ENCODE measurements around the gene SOX6. TPM values are rescaled to one million over a fixed set of nuclear protein-coding genes. Genes with fewer than 3 reads are reported as not detected.

The SOX6 gene
- polyA plus RNA-seq, 1 donor (not counting 4 experiments of a cell fraction or from before 2014, with no cell fraction given), result 6.0 TPM

DNA sequence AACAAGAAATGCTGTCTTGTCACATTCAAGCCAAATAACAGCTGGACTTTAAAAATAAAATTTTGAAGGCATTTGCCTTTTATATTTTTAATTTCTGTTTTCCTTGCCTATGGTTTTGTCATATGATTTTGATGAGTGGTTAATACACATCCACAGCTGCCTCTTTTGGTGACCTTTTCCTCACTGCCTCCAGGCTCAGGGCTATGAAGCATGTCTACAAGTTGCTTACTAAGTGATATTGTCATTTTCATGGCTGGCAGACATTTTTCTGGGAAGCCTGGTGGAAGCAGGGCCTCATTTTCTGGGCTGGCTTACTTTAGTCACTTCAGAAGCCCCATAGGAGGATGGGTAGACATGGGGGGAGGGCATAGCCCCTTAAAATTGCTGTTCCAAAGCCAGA lies 344.9 kb downstream of the SOX6 start:
- H3K4me2 ChIP-seq (ENCODE audit: control insufficient read depth, extremely low read depth, insufficient read depth, low read depth, low read length), result no peak overlapping the region
- FAIRE-seq, result no peak
- no peaks in the 10 kb centered on the region for H4K20me1 ChIP-seq (ENCODE audit: control insufficient read depth, extremely low read depth, insufficient read depth, low read length)
- H3K79me2 ChIP-seq (ENCODE audit: control insufficient read depth, insufficient read depth, low read length), result no peaks in the 10 kb centered on the region
- H3K4me1 ChIP-seq (ENCODE audit: control insufficient read depth, extremely low read depth, insufficient read depth, low read length), result no peaks in the 10 kb centered on the region
- H3K27me3 ChIP-seq (ENCODE audit: control insufficient read depth, extremely low read depth, insufficient read depth, low read length), result no peaks in the 10 kb centered on the region
- no peak overlapping the region for H3K9ac ChIP-seq (ENCODE audit: control insufficient read depth, extremely low read depth, insufficient read depth, low read length)
- no peak overlapping the region for H3K27ac ChIP-seq (ENCODE audit: control insufficient read depth, insufficient read depth, low read length)
- TF ChIP-seq EZH2 (IDR thresholded peaks at IDR 0.05; ENCODE audit: low read length), result no peak
- TF ChIP-seq, protein P1, sequence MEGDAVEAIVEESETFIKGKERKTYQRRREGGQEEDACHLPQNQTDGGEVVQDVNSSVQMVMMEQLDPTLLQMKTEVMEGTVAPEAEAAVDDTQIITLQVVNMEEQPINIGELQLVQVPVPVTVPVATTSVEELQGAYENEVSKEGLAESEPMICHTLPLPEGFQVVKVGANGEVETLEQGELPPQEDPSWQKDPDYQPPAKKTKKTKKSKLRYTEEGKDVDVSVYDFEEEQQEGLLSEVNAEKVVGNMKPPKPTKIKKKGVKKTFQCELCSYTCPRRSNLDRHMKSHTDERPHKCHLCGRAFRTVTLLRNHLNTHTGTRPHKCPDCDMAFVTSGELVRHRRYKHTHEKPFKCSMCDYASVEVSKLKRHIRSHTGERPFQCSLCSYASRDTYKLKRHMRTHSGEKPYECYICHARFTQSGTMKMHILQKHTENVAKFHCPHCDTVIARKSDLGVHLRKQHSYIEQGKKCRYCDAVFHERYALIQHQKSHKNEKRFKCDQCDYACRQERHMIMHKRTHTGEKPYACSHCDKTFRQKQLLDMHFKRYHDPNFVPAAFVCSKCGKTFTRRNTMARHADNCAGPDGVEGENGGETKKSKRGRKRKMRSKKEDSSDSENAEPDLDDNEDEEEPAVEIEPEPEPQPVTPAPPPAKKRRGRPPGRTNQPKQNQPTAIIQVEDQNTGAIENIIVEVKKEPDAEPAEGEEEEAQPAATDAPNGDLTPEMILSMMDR (optimal IDR thresholded peaks at IDR 0.05 in 1 of 3, IDR thresholded peaks at IDR 0.05 in 1 of 3, conservative IDR thresholded peaks at IDR 0.05 in 1 of 3; ENCODE audit: extremely low read depth in 1 of 3, insufficient read depth in 2 of 3, low read length in 3 of 3), result no peak
- H3K9me1 ChIP-seq (ENCODE audit: control insufficient read depth, extremely low read depth, insufficient read depth, low read length), result no peaks in the 10 kb centered on the region
- DNase-seq (ENCODE audit: low read depth, low spot score), result no peak
- H3K9me3 ChIP-seq (ENCODE audit: control insufficient read depth, low read depth, low read length), result no peaks in the 10 kb centered on the region
- dilution Hi-C loops (cut with MboI; ENCODE audit: extremely low pct_ligation_motif_present, low sequenced_read_pairs), result no loop called here
- H2AFZ ChIP-seq (ENCODE audit: control insufficient read depth, low read length), result no peak overlapping the region
- H3K4me3 ChIP-seq (ENCODE audit: control insufficient read depth in 2 of 3, extremely low read depth in 1 of 3, insufficient read depth in 2 of 3, low read depth in 1 of 3, low read length in 3 of 3), result no peak overlapping the region
- H3K36me3 ChIP-seq (ENCODE audit: control insufficient read depth in 2 of 2, extremely low read depth in 1 of 2, insufficient read depth in 2 of 2, low read length in 2 of 2), result no peaks in the 10 kb centered on the region

DNA sequence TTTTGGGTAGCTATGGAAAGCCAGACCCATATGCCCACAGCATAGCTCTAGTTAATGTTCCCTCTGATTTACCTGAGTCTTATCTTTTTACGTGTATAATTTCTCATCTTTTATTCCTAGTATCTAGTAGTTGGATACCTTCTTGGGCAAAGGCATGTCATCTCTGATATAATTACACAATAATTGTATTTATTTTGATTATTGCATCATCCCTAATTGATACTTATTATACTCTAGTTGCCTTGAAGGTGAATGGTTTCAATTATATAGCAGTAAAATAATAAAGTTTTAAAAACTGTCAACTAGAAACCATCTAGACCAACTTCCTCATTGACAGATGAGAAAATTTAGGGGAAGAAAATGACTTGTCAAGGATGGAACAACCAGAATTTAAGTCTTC lies 347.3 kb downstream of the SOX6 start:
- Histone ChIP-seq H3K4me2 (ENCODE audit: control insufficient read depth, extremely low read depth, insufficient read depth, low read depth, low read length) (no peak overlapping the region), H3K79me2 (ENCODE audit: control insufficient read depth, insufficient read depth, low read length) (no peaks in the 10 kb centered on the region), H3K9ac (ENCODE audit: control insufficient read depth, extremely low read depth, insufficient read depth, low read length) (no peak overlapping the region), H2AFZ (ENCODE audit: control insufficient read depth, low read length) (no peak overlapping the region), H4K20me1 (ENCODE audit: control insufficient read depth, extremely low read depth, insufficient read depth, low read length) (no peaks in the 10 kb centered on the region), H3K27ac (ENCODE audit: control insufficient read depth, insufficient read depth, low read length) (no peak overlapping the region), H3K27me3 (ENCODE audit: control insufficient read depth, extremely low read depth, insufficient read depth, low read length) (no peaks in the 10 kb centered on the region), H3K9me3 (ENCODE audit: control insufficient read depth, low read depth, low read length) (no peaks in the 10 kb centered on the region), H3K36me3 (ENCODE audit: control insufficient read depth in 2 of 2, extremely low read depth in 1 of 2, insufficient read depth in 2 of 2, low read length in 2 of 2) (no peaks in the 10 kb centered on the region), H3K4me1 (ENCODE audit: control insufficient read depth, extremely low read depth, insufficient read depth, low read length) (no peaks in the 10 kb centered on the region), H3K9me1 (ENCODE audit: control insufficient read depth, extremely low read depth, insufficient read depth, low read length) (no peaks in the 10 kb centered on the region), H3K4me3 (ENCODE audit: control insufficient read depth in 2 of 3, extremely low read depth in 1 of 3, insufficient read depth in 2 of 3, low read depth in 1 of 3, low read length in 3 of 3) (no peak overlapping the region)
- DNase-seq (ENCODE audit: low read depth, low spot score) (no peak), FAIRE-seq (no peak)
- dilution Hi-C loops (cut with MboI; ENCODE audit: extremely low pct_ligation_motif_present, low sequenced_read_pairs), result no loop called here
- no peak for TF ChIP-seq EZH2 (IDR thresholded peaks at IDR 0.05; ENCODE audit: low read length)
- TF ChIP-seq, protein P1 (optimal IDR thresholded peaks at IDR 0.05 in 1 of 3, IDR thresholded peaks at IDR 0.05 in 1 of 3, conservative IDR thresholded peaks at IDR 0.05 in 1 of 3; ENCODE audit: extremely low read depth in 1 of 3, insufficient read depth in 2 of 3, low read length in 3 of 3), result no peak

Data from keratinocyte (primary cell).